Gastroesophageal sphincter (tissue), 3 donors: ENCODE measurements around the gene CDK16.

Source experiments
- CTCF ChIP-seq, 4 experiments: fragments of 200-600 bp in 2 of 4; fragments of 450-650 bp in 2 of 4; sonication (generic) in 1 of 4; IDR thresholded peaks; one replicate each; pipeline ENCODE4 v1.5.1; 2017 to 2019; ENCODE audit warnings: antibody characterized with exemption in 4 of 4, mild to moderate bottlenecking in 2 of 4, moderate library complexity in 2 of 4
- POLR2AphosphoS5 ChIP-seq: sonication (generic); formaldehyde crosslinking; IDR thresholded peaks from one replicate; pipeline ENCODE4 v1.6.1; 2017; ENCODE audit warnings: antibody characterized with exemption

- TF ChIP-seq CTCF (IDR thresholded peaks at IDR 0.05): no peak
- TF ChIP-seq POLR2AphosphoS5: no peak
Observed at GRCh38 chrX:47175588-47175980, 42.9 kb upstream of the CDK16 start.
